ENCODE results near the gene TBC1D1.

The TBC1D1 gene

GRCh38 chr4:38179690-38180377 lies 288.9 kb downstream of the TBC1D1 start:
- in situ Hi-C loops (cut with MboI; ENCODE audit: low sequenced_read_pairs), result loop anchor here (5.0 to 25.0 kb wide), 3 partner anchors 105 to 957 kb away; no protein-coding TSS in a partner anchor

- in situ Hi-C loops (cut with MboI; ENCODE audit: low sequenced_read_pairs), result loop anchor here (5.0 to 25.0 kb wide), 2 partner anchors 542 to 957 kb away; no protein-coding TSS in a partner anchor
Observed at GRCh38 chr4:38180456-38180855, 289.6 kb downstream of the TBC1D1 start.

GRCh38 chr4:38181286-38181685 lies 290.4 kb downstream of the TBC1D1 start:
- in situ Hi-C loops (cut with MboI; ENCODE audit: low sequenced_read_pairs), result loop anchor here (5.0 to 25.0 kb wide), 2 partner anchors 541 to 956 kb away; no protein-coding TSS in a partner anchor

GRCh38 chr4:38182334-38182998 lies 291.6 kb downstream of the TBC1D1 start:
- in situ Hi-C loops (cut with MboI; ENCODE audit: low sequenced_read_pairs), result loop anchor here (5.0 to 25.0 kb wide), 2 partner anchors 540 to 955 kb away; no protein-coding TSS in a partner anchor

- in situ Hi-C loops (cut with MboI; ENCODE audit: low sequenced_read_pairs), result loop anchor here (5.0 to 25.0 kb wide), 2 partner anchors 538 to 953 kb away; no protein-coding TSS in a partner anchor
Observed at GRCh38 chr4:38184404-38184803, 293.5 kb downstream of the TBC1D1 start.

GRCh38 chr4:38185406-38186144 lies 294.7 kb downstream of the TBC1D1 start:
- in situ Hi-C loops (cut with MboI; ENCODE audit: low sequenced_read_pairs), result loop anchor here (25.0 kb wide), 1 partner anchor 952 kb away; no protein-coding TSS in a partner anchor

GRCh38 chr4:38188136-38188535 lies 297.3 kb downstream of the TBC1D1 start:
- in situ Hi-C loops (cut with MboI; ENCODE audit: low sequenced_read_pairs), result loop anchor here (25.0 kb wide), 1 partner anchor 949 kb away; no protein-coding TSS in a partner anchor

GRCh38 chr4:38188631-38189101 lies 297.8 kb downstream of the TBC1D1 start:
- in situ Hi-C loops (cut with MboI; ENCODE audit: low sequenced_read_pairs), result loop anchor here (25.0 kb wide), 1 partner anchor 949 kb away; no protein-coding TSS in a partner anchor

Measured in HL-60/S4 (cell line).